ENCODE data around the gene MMP24. TPM values are rescaled to one million over a fixed set of nuclear protein-coding genes. Genes with fewer than 3 reads are reported as not detected.

The MMP24 gene
- total and polyA plus RNA-seq, 2 of the 13 experiments (the other 11 are each of a cell fraction or from before 2014, with no cell fraction given) = 0.29 to 0.35 TPM

DNA sequence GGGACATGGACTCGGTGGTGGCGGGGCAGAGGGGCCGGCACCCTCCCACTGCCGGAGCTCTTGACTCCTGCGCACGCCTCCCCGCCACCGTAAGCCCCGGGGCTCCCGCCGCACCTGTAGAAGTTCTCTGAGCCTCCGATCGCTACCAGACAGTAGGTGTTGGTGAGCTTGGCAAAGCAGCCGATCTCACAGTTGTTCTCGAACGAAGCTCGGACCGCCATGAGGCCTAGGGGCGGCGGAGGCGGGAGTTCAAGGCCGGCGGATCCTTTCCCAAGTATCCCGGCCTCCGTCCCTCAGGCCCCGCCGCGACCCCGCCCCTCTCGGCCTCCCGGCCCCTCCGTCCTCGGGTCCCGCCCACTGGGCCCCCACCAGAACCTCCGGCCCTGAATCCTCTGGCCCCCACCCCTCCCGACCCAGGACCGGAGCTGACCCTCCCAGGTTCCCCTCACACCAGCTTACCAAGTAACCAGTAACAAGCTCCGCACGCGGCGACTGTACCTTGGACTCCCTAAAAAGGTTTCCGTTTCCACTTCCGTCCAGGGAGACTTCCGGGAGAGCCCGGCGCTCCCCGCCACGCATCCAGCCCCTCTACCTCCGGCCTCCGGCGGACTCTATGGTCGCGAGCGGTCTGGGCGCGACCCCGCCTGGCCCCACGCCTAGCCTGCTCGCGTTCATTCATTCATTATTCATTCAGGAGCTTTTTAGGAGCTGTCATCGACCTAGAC lies 57.9 kb downstream of the MMP24 start, which contains the start of gene EIF6 (continued):
- TF ChIP-seq, protein P1, sequence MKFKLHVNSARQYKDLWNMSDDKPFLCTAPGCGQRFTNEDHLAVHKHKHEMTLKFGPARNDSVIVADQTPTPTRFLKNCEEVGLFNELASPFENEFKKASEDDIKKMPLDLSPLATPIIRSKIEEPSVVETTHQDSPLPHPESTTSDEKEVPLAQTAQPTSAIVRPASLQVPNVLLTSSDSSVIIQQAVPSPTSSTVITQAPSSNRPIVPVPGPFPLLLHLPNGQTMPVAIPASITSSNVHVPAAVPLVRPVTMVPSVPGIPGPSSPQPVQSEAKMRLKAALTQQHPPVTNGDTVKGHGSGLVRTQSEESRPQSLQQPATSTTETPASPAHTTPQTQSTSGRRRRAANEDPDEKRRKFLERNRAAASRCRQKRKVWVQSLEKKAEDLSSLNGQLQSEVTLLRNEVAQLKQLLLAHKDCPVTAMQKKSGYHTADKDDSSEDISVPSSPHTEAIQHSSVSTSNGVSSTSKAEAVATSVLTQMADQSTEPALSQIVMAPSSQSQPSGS (CRISPR knock-in tag; IDR thresholded peaks at IDR 0.05) = peak; percentile 27; the same call in 1 of the 2 replicates
- TF ChIP-seq, protein P2, sequence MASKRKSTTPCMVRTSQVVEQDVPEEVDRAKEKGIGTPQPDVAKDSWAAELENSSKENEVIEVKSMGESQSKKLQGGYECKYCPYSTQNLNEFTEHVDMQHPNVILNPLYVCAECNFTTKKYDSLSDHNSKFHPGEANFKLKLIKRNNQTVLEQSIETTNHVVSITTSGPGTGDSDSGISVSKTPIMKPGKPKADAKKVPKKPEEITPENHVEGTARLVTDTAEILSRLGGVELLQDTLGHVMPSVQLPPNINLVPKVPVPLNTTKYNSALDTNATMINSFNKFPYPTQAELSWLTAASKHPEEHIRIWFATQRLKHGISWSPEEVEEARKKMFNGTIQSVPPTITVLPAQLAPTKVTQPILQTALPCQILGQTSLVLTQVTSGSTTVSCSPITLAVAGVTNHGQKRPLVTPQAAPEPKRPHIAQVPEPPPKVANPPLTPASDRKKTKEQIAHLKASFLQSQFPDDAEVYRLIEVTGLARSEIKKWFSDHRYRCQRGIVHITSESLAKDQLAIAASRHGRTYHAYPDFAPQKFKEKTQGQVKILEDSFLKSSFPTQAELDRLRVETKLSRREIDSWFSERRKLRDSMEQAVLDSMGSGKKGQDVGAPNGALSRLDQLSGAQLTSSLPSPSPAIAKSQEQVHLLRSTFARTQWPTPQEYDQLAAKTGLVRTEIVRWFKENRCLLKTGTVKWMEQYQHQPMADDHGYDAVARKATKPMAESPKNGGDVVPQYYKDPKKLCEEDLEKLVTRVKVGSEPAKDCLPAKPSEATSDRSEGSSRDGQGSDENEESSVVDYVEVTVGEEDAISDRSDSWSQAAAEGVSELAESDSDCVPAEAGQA (IDR thresholded peaks at IDR 0.05; ENCODE audit: low read depth) = peak; percentile 58; the same call in 1 of the 2 replicates
- TF ChIP-seq, protein P2 (CRISPR knock-in tag; IDR thresholded peaks at IDR 0.05; ENCODE audit: borderline replicate concordance) = no peak
- TF ChIP-seq CBX2 (IDR thresholded peaks at IDR 0.05; ENCODE audit: low read depth, low read length) (no peak), CBX2 (CRISPR knock-in tag; IDR thresholded peaks at IDR 0.05; ENCODE audit: low read depth) (no peak; the same call in 1 of the 2 replicates), ZNF20 (CRISPR knock-in tag; IDR thresholded peaks at IDR 0.05) (peak; percentile 97), ZNF761 (CRISPR knock-in tag; conservative IDR thresholded peaks at IDR 0.05) (peak; percentile 89), SP5 (CRISPR knock-in tag; IDR thresholded peaks at IDR 0.05; ENCODE audit: borderline replicate concordance, low read depth) (peak; percentile 79), ZNF841 (CRISPR knock-in tag; IDR thresholded peaks at IDR 0.05; ENCODE audit: borderline replicate concordance) (peak; percentile 69; the same call in 1 of the 2 replicates), KLF6 (CRISPR knock-in tag; IDR thresholded peaks at IDR 0.05) (peak; percentile 96), ZNF670 (CRISPR knock-in tag; IDR thresholded peaks at IDR 0.05; ENCODE audit: borderline replicate concordance) (peak; percentile 96; the same call in 1 of the 2 replicates), ERF (CRISPR knock-in tag; IDR thresholded peaks at IDR 0.05) (peak; percentile 93), ZNF354B (CRISPR knock-in tag; IDR thresholded peaks at IDR 0.05) (no peak), NCOA5 (CRISPR knock-in tag; IDR thresholded peaks at IDR 0.05) (no peak), FOXK2 (IDR thresholded peaks at IDR 0.05) (no peak)
- TF ChIP-seq, protein P3, sequence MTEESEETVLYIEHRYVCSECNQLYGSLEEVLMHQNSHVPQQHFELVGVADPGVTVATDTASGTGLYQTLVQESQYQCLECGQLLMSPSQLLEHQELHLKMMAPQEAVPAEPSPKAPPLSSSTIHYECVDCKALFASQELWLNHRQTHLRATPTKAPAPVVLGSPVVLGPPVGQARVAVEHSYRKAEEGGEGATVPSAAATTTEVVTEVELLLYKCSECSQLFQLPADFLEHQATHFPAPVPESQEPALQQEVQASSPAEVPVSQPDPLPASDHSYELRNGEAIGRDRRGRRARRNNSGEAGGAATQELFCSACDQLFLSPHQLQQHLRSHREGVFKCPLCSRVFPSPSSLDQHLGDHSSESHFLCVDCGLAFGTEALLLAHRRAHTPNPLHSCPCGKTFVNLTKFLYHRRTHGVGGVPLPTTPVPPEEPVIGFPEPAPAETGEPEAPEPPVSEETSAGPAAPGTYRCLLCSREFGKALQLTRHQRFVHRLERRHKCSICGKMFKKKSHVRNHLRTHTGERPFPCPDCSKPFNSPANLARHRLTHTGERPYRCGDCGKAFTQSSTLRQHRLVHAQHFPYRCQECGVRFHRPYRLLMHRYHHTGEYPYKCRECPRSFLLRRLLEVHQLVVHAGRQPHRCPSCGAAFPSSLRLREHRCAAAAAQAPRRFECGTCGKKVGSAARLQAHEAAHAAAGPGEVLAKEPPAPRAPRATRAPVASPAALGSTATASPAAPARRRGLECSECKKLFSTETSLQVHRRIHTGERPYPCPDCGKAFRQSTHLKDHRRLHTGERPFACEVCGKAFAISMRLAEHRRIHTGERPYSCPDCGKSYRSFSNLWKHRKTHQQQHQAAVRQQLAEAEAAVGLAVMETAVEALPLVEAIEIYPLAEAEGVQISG (CRISPR knock-in tag; IDR thresholded peaks at IDR 0.05) = peak; percentile 98
- TF ChIP-seq, protein P4, sequence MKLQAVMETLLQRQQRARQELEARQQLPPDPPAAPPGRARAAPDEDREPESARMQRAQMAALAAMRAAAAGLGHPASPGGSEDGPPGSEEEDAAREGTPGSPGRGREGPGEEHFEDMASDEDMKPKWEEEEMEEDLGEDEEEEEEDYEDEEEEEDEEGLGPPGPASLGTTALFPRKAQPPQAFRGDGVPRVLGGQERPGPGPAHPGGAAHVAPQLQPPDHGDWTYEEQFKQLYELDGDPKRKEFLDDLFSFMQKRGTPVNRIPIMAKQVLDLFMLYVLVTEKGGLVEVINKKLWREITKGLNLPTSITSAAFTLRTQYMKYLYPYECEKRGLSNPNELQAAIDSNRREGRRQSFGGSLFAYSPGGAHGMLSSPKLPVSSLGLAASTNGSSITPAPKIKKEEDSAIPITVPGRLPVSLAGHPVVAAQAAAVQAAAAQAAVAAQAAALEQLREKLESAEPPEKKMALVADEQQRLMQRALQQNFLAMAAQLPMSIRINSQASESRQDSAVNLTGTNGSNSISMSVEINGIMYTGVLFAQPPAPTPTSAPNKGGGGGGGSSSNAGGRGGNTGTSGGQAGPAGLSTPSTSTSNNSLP (IDR thresholded peaks at IDR 0.05; ENCODE audit: low read depth, low read length) = peak; percentile 43

Data from HepG2 (cell line).